Thoracic aorta (tissue), 2 donors: ENCODE measurements around the gene PSMG3. TPM values are rescaled to one million over a fixed set of nuclear protein-coding genes. Genes with fewer than 3 reads are reported as not detected.

Experiments
- ATAC-seq: fragments of 150-250 bp; one replicate; pipeline ENCODE4 v1.8.0; 2017; ENCODE audit warnings: low read depth; ENCODE audit not compliant: insufficient number of reproducible peaks, low FRiP score
- DNase-seq: peaks from one replicate; pipeline ENCODE4 v3.0.0-alpha.2; 2020; ENCODE audit warnings: low spot score
- H3K27ac ChIP-seq, 2 donors: fragments of 200-600 bp; sonication (generic); 1 replicate in 1 of 2; 2 replicates in 1 of 2; pipeline ENCODE4 v1.5.1; 2016; ENCODE audit warnings: mild to moderate bottlenecking in 2 of 2, moderate library complexity in 2 of 2
- H3K27me3 ChIP-seq: fragments of 200-600 bp; sonication (generic); replicated peaks from 2 replicates; pipeline ENCODE4 v1.6.0; 2016; ENCODE audit warnings: mild to moderate bottlenecking; ENCODE audit not compliant: insufficient read depth
- H3K36me3 ChIP-seq: fragments of 200-600 bp; sonication (generic); one replicate; pipeline ENCODE4 v1.5.1; 2016
- H3K4me1 ChIP-seq, 2 donors: fragments of 200-600 bp; sonication (generic); 1 replicate in 1 of 2; 2 replicates in 1 of 2; pipeline versions ENCODE4 v1.5.1 to v1.6.0; 2016; ENCODE audit warnings: low read depth in 2 of 2, mild to moderate bottlenecking in 1 of 2; ENCODE audit not compliant: control insufficient read depth in 1 of 2
- H3K4me3 ChIP-seq: fragments of 200-600 bp; sonication (generic); 2 replicates; pipeline ENCODE4 v1.5.1; 2016; ENCODE audit warnings: mild to moderate bottlenecking
- H3K9me3 ChIP-seq: fragments of 200-600 bp; sonication (generic); 2 replicates; pipeline ENCODE4 v1.5.1; 2016
- CTCF ChIP-seq: fragments of 200-600 bp; sonication (generic); IDR thresholded peaks from one replicate; pipeline ENCODE4 v1.5.1; 2019; ENCODE audit warnings: antibody characterized with exemption
- total RNA-seq, 2 donors: library from RNA; depleted of rRNA; stranded (reverse); fragments of >200 nt; gene quantifications; one replicate each; pipeline versions ENCODE4 v1.1.0 to v1.2.3, GENCODE V29; 2016

Gene PSMG3
- total RNA-seq, 2 donors from 2014 or later = 30.9 to 40.4 TPM

- Histone ChIP-seq H3K36me3 (peaks cover 45% of the 10 kb centered on the region), H3K27me3 (no peaks in the 10 kb centered on the region), H3K9me3 (no peaks in the 10 kb centered on the region), H3K27ac (peak overlapping the region in 1 of 2 donors; percentile 97), H3K4me3 (no peak overlapping the region), H3K4me1 (peaks cover 8 to 39% of the 10 kb centered on the region in 2 donors)
- no peak for ATAC-seq
- TF ChIP-seq CTCF = no peak
- no peak for DNase-seq
Measured at GRCh38 chr7:1539882-1540775, 29.7 kb downstream of the PSMG3 start.

- Histone ChIP-seq H3K27me3 (no peaks in the 10 kb centered on the region), H3K9me3 (no peaks in the 10 kb centered on the region), H3K36me3 (peaks cover 42% of the 10 kb centered on the region), H3K4me1 (peaks cover 8 to 44% of the 10 kb centered on the region in 2 donors), H3K27ac (peak overlapping the region; percentile 97 to 99), H3K4me3 (peak overlapping the region; percentile 78)
- no peak for TF ChIP-seq CTCF
- no peak for ATAC-seq
- DNase-seq = no peak
Measured at GRCh38 chr7:1539181-1539881, 30.5 kb downstream of the PSMG3 start.

GRCh38 chr7:1538544-1539180 is 31.2 kb downstream of the PSMG3 start:
- Histone ChIP-seq H3K4me3 (peak overlapping the region; percentile 78), H3K27me3 (no peaks in the 10 kb centered on the region), H3K4me1 (peaks cover 12 to 51% of the 10 kb centered on the region in 2 donors), H3K27ac (peak overlapping the region; percentile 97 to 99), H3K9me3 (no peaks in the 10 kb centered on the region), H3K36me3 (peaks cover 35% of the 10 kb centered on the region)
- DNase-seq (no peak), ATAC-seq (no peak)
- no peak for TF ChIP-seq CTCF

GRCh38 chr7:1537535-1538412 is 32.1 kb downstream of the PSMG3 start:
- Histone ChIP-seq H3K27ac (peak overlapping the region; percentile 97 to 99), H3K9me3 (no peaks in the 10 kb centered on the region), H3K4me1 (peaks cover 17 to 58% of the 10 kb centered on the region in 2 donors), H3K4me3 (peak overlapping the region; percentile 78), H3K27me3 (no peaks in the 10 kb centered on the region), H3K36me3 (peaks cover 32% of the 10 kb centered on the region)
- DNase-seq = peak; percentile 93
- peak; percentile 62 for ATAC-seq
- TF ChIP-seq CTCF = no peak
